ENCODE measurements around the gene CCDC117.
"Not testable (repeated sequence)": the region's sequence is repeated elsewhere in the genome, so short reads cannot be mapped to it uniquely, and the experiment has no call there.

The CCDC117 gene

DNA sequence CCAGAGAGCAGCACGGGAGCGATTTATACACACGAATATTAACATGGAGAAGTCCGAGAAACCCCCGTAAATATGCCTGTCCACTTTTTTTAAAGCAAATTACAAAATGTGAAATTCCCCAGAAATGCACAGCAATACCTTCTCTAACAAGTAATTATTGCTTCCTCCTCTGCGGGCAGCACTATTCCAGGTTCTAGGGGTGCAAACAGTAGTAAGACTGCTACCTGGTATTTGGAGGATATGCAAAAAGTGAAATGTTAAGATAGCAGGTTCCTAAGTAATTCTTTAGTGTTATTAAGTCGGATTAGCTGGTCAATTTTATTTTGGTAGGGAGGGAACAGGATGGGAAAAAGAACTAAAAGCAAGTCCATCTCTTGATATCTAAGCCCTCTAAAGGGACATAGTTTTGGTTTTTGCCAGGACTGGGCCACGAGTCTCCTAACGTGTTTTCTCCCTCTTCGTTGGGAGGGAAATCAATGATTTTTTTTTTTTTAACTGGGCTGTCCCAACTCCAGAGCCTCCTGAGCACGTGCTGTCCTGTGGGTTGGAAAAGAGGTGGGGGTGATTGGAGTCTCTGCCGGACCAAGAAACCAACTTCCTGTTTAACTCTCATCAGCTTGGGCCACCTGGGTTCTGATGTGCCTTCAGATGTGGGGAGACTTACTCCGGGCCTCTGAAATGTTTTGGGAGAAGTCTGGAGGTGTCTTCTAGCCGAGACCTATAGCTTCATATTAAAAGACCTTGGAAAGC, 29.5 kb downstream of the CCDC117 start:
- no peak for DNase-seq (ENCODE audit: low spot score)

DNA sequence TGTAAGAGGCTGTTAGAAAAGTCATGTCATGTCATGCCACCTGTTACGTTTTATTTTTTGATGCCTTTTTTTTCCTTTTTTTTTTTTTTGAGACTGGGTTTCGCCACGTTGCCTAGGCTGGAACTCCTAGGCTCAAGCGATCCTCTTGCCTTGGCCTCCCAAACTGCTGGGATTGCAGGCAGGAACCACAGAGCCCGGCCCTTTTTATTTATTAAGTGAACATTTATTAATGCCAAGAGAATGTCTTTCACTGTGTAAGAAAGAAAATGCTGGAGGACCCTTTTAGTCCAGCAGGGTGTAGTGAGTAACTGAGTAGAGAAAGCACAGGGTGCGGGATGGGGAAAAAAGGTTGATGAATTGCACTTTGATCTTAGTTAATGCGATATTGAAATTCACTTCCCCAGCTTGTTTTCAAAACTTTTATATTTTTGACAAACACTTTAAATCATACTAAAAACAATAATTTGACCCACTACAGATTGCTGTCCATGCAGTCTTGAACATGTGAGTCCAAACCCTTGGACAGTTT, 30.2 kb downstream of the CCDC117 start:
- DNase-seq (ENCODE audit: low spot score), result no peak

DNA sequence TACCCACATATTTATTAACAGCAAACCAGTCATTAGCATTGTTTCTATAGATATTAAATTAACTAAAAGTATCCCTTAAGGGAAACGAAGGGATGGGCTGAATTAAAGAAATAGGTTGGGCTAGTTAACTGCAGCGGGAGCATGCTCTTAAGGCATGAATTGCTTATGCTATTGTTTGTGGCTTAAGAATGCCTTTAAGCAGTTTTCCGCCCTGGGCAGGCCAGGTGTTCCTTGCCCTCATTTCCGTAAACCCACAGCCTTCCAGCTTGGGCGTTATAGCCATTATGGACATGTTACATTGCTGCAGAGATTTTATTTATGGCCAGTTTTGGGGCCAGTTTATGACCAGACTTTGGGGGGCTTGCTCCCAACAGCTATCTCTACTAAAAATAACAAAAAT, 32.9 kb downstream of the CCDC117 start:
- not testable (repeated sequence) for DNase-seq (ENCODE audit: low spot score)

DNA sequence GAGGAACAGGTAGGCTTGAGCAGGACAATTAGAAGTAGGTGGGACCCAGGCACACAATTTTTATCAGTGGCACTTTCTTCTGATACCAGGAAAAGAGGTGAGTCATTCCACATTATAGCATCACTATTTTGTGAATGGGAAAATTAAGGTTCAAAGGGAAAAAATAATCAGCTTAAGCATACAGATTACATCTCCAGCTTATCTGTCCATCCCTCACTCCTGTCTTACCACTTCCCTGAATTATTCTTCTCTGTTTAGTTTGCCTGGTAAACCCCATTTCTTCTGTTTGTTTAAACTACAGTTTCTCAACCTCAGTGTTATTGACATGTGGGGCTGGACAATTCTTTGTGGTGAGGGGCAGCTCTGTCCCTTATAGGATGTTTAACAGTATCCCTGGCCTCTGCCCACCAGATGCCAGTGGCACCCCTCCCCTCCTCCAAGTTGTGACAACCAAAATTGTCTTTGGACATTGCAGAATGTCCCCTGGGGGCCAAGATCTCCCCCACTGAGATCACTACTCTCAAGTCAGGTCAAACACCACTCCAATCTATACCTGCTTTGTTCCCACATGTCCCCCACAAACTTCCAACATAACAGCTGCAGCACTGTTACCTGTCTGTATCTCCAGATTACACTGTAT, 36.3 kb downstream of the CCDC117 start:
- DNase-seq (ENCODE audit: low spot score), result no peak

DNA sequence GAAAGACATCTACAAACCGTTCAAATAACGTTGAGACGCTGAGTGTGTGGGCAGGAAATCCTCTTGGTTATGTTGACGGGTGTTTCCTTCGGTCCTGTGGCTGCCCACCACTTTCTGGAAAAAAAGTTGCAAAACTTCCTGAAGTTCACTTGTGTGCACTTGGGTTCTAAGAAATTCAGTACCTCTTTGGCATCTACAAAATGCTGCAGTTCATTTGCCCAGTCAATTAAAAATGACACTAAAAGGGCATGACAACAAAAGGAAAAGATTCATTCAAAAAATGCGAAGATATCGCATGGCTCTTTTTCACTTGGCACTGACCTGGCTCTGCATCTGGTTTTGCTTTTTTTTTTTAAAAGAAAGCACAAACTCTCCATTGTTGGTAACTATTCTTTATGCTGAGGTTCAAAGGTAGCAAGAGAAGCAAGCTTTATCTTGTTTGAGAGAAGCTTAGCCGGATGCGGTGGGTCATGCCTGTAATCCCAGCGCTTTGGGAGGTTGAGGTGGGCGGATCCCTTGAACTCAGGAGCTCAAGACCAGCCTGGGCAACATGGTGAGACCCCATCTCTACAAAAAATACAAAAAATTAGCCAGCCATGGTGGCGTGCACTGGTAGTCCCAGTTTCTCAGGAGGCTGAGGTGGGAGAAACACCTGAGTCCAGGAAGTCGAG, 38.5 kb downstream of the CCDC117 start:
- peak; percentile 73 for DNase-seq (ENCODE audit: low spot score)

DNA sequence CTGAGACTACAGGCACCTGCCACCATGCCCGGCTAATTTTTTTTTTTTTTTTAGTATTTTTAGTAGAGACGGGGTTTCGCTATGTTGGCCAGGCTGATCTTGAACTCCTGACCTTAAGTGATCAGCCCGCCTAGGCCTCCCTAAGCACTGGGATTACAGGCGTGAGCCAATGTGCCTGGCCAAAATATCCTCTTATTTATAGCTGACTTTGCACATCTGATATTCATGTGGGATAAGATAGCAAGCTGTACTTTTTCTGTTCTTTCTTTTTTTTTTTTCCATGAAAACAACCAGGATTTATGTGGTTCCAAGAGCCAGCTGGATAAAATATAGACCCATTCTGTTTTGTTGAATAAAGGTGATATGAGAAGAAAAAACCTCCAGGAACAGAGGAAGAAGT, 40.0 kb downstream of the CCDC117 start:
- DNase-seq (ENCODE audit: low spot score), result no peak

DNA sequence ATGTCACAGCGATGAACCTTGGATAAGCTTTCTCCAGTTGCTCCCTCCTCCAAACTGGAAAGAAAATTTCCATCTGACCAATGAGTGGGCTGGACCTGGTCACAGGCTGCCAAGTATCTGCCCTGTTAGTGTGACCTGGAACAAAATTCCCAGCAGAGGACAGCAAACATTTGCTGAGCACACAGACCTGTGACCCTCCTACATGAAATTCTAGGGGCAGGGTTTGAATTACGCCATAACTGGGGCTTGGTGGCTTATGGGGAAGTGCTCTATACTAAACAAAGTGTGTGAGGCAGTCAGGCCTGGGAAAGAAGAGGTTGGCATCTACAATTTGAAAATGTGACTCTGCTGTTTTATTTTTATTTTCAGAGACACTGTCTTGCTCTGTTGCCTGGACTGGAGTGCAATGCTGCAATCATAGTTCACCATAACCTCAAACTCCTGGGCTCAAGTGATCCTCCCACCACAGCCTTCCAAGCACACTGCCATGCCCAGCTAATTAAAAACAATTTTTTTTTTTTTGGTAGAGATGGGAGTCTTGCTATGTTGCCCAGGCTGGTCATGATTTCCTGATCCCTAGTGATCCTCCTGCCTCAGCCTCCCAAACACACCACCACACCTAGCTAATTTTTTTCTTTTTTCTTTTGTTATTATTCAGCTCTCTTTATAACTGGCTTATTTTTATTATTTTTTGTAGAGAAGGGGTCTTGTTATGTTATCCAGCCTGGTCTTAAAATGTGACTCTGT, 41.5 kb downstream of the CCDC117 start:
- DNase-seq (ENCODE audit: low spot score), result no peak

DNA sequence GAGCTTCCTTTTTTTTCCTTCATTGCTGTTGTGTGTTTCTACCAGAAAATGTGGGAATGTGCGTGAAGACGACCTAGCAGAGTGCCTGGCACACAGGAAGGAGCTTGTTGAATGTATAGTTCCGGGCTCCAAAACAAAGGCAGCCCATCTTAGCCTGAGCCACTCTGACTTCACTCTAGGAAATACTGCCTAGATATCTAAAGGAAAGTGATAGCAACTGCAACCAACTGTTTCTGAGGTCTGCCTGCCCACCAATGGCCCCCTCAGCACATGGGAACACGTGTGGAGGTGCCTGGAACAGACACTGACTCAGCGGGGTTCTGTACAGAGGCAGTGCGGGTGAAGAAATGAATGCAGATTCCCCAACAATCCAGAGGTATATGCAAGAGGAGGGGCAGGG, 42.6 kb downstream of the CCDC117 start:
- no peak for DNase-seq (ENCODE audit: low spot score)

DNA sequence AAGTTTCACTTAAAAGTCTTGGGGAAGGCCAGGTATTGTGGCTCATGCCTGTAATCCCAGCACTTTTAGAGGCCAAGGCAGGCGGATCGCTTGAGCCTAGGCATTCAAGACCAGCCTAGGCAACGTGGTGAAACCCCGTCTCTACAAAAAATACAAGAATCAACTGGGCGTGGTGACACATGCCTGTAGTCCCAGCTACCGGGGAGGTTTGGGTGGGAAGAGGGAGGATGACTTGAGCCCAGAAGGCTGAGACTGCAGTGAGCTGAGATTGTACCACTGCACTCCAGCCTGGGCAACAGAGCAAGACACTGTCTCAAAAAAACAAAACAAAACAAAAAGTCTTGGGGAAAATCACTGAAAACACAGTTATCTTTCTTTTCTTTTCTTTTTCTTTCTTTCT, 43.2 kb downstream of the CCDC117 start:
- no peak for DNase-seq (ENCODE audit: low spot score)

DNA sequence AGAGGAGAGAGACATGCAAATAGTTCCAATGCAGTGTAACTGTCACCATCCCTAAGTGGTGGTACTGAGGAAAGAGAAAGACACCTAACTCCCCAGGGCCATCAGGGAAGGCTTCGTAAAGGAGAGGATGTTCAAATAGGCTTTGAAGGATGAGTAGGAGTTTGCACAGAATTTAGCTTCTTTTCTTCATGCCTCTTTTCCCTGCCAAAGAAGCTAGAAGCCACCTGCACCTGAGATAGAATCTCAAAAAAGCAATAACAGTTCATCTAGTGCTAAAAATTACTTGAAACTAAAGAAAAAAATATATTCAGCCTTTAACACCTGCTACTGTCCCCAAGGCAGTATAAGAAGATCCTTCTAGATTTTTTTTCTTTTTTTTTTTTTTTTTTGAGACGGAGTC, 44.6 kb downstream of the CCDC117 start:
- DNase-seq (ENCODE audit: low spot score), result no peak

DNA sequence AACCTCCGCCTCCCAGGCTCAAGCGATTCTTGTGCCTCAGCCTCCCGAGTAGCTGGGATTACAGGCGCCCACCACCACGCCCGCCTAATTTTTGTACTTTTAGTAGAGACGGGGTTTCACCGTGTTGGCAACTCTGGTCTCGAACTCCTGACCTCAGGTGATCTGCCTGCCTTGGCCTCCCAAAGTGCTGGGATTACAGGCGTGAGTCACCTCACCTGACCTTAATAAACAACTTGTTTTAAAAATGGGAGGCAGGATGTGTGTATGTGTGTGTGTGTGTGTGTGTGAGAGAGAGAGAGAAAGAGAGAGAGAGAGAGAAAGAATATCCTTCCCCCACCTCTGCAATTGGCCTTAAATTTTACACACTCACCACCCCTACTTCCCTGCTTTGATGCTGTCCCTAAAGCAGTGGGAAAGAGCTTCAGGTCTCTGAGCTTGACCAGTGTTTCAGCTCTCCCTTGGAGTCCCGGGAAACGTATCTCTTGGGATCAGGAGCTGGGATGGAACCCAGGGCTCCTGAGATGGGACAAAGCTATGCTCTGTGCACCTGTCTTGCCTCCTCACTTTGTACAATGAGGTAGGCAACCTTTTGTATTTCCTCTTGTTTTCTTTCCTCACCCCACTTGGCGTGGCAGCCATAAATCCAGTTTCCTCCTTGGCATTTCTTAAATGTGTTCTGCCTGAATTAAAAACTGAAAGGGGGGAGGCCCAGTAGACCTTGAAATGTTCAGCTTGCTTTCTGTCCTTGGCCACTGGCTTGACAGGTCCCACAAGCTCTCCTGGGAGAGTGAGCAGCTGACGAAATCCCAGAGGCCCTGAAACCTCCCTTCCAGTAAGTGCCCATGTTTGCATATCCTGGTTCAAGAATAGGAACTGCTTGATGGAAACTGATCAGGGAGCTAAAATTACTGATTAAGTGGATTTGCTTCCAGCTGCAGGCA, 45.7 kb downstream of the CCDC117 start:
- DNase-seq (ENCODE audit: low spot score), result no peak

DNA sequence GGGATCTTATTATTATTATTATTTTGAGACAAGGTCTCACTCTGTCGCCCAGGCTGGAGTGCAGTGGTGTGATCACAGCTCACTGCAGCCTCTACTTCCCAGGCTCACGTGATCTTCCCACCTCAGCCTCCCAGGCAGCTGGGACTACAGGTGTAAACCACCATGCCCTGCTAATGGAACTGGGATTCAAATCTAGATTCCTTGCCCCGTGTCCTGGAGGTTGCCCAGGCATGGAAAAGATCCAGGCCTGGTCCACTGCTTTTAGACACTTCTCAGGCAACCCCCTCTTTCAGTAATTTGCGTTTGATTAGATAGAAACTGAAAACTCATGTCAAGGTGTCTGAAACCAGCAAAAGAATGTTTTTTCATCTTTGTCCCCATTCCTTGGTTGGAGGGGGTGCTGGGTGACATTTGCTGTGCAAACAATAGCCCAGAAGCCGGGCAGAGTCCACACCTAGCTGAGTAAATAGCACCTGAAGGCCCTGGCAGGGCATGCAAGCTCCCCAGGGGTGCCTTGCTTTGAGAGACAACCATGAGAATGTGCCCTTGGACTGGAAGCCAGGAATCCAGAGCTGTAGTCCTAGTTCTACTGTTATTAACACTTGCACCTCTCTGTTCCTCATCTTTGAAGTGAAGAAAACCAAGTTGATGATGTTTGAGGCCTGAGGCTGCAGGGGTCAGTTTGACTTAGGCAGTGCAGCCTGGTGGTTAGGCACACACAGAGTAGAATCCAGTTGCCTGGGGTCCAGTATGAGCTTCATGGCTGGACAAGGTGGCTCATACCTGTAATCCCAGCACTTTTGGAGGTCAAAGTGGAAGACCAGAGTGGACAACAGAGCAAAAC, 47.0 kb downstream of the CCDC117 start:
- DNase-seq (ENCODE audit: low spot score), result no peak

DNA sequence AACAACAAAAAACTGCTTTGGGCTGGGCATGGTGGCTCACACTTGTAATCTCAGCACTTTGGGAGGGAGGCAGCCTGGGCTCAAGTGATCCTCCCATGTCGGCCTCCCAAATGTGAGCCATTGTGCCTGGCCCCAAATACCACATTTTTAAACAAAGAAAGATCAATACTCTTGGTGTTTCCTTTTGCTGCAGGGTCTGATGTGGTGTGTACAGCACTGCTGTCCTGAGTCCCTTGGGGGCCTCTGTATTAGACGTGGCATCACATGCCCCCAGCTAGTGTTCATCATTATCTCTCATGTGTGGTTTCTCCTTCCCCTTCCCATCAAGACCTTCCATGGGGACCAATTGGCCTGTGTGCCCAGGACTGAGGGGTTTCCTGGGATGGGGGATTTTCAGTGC, 48.4 kb downstream of the CCDC117 start:
- no peak for DNase-seq (ENCODE audit: low spot score)

DNA sequence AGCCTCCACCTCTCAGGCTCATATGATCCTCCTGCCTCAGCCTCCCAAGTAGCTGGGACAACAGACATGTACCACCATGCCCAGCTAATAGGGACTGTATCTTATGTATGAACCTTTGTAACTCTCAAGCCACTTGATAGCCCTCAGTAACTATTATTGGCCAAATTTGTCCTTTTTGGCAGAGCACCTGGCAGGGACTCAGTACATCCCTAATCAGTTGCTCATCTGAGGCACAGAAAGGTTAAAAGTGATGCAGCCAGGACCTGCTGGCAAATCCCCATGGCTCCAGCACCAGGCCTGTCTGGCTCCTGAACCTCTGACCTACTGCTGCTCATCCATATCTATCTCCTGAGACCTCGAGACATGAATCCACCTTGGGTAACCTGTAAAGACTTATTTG, 49.0 kb downstream of the CCDC117 start:
- no peak for DNase-seq (ENCODE audit: low spot score)

DNA sequence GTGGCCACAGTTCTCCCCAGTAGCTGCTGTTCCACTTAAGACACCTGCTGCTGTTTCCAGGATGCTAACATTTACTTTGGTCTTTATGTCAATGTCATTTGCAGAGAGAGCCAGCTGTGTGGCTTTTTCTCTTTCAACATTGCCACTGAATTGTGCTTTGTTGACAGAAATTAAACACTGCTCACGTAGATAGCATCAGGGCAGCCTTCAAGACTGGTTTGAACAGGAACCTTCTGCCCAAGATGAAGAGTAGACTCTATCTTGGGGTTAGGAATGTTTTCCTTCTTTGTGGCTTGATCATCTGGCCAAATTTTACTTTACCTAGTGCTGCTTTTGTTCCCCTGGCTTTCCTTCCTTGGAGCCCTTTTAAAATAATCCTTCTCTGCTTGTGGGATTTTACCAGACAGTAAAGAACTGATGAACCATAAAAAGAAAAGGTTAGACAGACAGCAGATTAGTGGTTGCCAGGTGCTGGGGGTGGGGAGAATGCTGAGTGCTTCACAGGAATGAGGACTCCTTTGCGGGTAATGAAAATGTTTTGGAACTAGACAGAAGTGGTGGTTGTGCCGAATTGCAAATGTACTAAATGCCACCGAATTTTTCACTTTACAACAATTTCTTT, 50.5 kb downstream of the CCDC117 start:
- peak; percentile 21 for DNase-seq (ENCODE audit: low spot score)

DNA sequence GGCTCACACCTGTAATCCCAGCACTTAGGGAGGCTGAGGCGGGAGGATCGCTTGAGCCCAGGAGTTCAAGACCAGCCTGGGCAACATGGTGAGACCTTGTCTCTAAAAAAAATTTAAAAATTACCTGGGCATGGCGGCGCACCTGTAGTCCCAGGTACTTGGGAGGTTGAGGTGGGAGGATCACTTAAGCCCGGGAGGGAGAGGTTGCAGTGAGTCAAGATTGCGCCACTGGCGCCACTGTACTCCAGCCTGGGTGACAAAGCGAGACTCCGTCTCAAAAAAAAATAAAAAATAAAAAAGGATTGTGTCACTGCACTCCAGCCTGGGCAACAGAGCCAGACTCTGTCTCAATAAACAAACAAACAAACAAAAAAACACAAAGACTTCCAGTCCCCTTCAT, 52.0 kb downstream of the CCDC117 start:
- not testable (repeated sequence) for DNase-seq (ENCODE audit: low spot score)

DNA sequence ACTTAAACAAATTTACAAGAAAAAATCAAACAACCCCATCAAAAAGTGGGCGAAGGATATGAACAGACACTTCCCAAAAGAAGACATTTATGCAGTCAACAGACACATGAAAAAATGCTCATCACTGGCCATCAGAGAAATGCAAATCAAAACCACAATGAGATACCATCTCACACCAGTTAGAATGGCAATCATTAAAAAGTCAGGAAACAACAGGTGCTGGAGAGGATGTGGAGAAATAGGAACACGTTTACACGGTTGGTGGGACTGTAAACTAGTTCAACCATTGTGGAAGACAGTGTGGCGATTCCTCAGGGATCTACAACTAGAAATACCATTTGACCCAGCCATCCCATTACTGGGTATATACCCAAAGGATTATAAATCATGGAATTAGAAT, 53.9 kb downstream of the CCDC117 start:
- DNase-seq (ENCODE audit: low spot score), result not testable (repeated sequence)

DNA sequence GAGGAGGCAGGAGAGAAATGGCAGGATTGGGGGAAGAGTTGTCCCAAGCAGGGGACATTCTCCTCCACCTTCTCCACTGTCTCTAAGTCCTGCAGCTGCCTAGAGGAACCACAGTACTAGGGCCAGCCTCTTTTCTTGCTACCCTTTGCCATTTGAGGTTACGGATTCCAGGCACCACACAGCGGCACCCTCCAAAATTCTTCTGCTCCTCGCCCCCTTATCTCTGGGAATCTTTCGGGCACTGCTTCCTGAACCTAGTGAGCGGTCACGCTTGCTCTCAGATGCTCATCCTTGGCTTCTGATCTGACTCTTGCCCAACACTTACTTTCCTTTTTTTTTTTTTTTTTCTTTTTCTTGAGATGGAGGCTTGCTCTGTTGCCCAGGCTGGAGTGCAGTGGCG, 54.4 kb downstream of the CCDC117 start:
- DNase-seq (ENCODE audit: low spot score), result no peak

DNA sequence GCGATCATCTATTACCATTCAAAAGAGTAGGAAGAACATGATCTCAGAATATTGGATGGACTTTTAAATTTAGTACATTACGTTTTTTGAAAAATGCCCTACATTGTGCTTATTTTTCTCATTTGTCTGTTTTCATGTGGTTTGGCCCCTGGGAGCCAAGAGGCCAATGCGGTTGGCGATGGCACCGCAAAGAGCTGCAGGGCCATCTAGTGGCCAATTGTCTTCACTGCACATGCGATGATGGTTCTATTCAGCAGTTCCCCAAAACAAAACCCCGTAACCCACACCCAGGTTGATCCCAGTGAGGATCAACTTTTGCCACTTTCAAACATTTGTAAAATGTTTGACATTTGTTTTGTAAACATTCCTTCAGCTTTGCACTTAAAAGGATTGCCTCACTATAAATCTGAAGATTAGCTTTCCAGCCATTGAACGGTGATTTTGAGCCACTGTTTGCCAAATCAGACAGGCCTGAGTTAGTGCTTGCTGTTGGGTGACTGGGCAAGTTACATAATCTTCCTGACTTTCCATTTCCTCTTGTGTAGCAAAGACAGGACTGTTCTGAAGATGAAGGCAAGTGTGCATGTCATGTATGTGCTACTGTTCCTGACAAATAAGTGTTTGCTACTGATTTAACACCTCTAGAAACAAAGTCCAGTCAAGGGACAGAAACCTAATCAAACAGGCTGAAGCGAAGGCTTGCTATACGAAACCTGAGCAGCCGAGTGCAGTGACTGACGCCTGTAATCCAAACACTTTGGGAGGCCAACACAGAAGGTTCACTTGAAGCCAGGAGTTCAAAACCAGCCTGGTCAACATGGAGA, 57.1 kb downstream of the CCDC117 start:
- DNase-seq (ENCODE audit: low spot score), result peak; percentile 85
